SU-DHL-6 (cell line): Measurements from ENCODE around the gene TSPAN4.

Experiments used
- EZH2phosphoT487 ChIP-seq: fragments of 200-600 bp; sonication (generic), shearing (Covaris generic); conservative IDR thresholded peaks from 2 replicates; pipeline ENCODE4 v1.6.1; 2018; ENCODE audit warnings: mild to moderate bottlenecking, antibody characterized with exemption, low read length, moderate library complexity, mixed read lengths
- TF ChIP-seq, protein P1 (sequence below): fragments of 200-600 bp; sonication (generic); IDR thresholded peaks from one replicate; pipeline ENCODE4 v1.5.1; 2017; ENCODE audit warnings: antibody characterized with exemption, mild to moderate bottlenecking, low read length, moderate library complexity; ENCODE audit not compliant: insufficient read depth, poor library complexity, severe bottlenecking

DNA sequence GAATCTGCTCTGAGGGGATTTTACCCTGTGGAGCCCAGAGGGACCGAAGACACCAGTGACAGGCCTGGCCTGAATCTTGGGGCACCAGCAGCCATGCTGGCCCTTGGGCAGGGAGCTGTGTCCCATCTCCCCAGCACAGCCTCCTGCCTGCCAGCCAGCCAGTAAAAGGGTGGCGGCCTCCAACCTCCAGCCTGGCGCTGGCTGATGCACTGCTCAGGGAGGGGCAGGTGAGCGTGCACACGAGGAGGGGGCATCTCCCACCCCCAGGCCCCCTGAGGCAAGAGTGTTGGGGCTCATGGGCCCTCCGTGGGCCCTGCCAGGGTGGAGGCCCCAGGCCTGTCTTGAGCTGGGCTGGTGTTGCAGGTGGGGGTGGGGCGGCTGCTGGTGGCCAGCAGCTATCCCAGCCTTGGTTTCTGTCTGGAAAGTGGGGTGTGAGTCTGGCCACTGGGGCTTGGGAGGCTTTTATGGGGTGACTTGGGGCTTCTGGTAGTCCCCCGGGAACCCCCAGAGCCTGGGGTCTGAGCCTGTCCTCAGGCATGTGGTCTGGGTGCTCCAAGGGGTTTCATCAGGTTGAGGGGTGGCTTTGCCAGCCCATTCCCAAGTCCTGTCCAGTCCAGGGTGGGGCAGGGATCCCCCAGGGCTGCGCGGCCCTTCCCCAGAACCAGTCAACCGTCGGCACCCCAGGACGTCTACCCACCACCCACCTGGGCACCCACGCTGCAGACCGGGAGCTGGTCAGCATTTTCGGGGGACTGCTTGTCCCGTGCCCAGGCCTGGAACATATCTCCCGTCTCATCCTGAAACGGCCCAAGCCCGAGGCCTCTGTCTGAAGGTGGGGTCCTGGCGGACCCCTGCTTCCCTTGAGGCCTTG, 17.8 kb downstream of the TSPAN4 start:
- TF ChIP-seq EZH2phosphoT487, result no peak
- TF ChIP-seq, protein P1, sequence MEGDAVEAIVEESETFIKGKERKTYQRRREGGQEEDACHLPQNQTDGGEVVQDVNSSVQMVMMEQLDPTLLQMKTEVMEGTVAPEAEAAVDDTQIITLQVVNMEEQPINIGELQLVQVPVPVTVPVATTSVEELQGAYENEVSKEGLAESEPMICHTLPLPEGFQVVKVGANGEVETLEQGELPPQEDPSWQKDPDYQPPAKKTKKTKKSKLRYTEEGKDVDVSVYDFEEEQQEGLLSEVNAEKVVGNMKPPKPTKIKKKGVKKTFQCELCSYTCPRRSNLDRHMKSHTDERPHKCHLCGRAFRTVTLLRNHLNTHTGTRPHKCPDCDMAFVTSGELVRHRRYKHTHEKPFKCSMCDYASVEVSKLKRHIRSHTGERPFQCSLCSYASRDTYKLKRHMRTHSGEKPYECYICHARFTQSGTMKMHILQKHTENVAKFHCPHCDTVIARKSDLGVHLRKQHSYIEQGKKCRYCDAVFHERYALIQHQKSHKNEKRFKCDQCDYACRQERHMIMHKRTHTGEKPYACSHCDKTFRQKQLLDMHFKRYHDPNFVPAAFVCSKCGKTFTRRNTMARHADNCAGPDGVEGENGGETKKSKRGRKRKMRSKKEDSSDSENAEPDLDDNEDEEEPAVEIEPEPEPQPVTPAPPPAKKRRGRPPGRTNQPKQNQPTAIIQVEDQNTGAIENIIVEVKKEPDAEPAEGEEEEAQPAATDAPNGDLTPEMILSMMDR, result no peak
